WERI-Rb-1 (cell line): ENCODE results near the gene ERO1A.

Experiments
- DNase-seq: peaks from one replicate; pipeline ENCODE4 v3.0.0-alpha.2; 2020
- H3K27ac ChIP-seq: fragments of 250-450 bp; sonication (Bioruptor Pico); 2 replicates; pipeline ENCODE4 v1.5.1; 2020; ENCODE audit warnings: mild to moderate bottlenecking, moderate library complexity
- H3K27me3 ChIP-seq: fragments of 250-450 bp; sonication (Bioruptor Pico); 2 replicates; pipeline ENCODE4 v1.5.1; 2021; ENCODE audit warnings: mild to moderate bottlenecking, low read depth, moderate library complexity; ENCODE audit not compliant: insufficient read depth, severe bottlenecking
- H3K36me3 ChIP-seq: fragments of 250-450 bp; sonication (Bioruptor Pico); 2 replicates; pipeline ENCODE4 v1.5.1; 2020; ENCODE audit warnings: mild to moderate bottlenecking, moderate library complexity
- H3K4me3 ChIP-seq: 2 replicates; pipeline ENCODE4 v1.5.1; 2011; ENCODE audit warnings: low read depth, mild to moderate bottlenecking, control low read depth, low read length
- H3K9me3 ChIP-seq: fragments of 250-450 bp; sonication (Bioruptor Pico); 2 replicates; pipeline ENCODE4 v1.5.1; 2021; ENCODE audit warnings: mild to moderate bottlenecking, moderate library complexity; ENCODE audit not compliant: severe bottlenecking
- TF ChIP-seq, protein P1 (sequence below): IDR thresholded peaks from 2 replicates; pipeline ENCODE4 v1.5.1; 2011; ENCODE audit warnings: low read depth, mild to moderate bottlenecking, control low read depth, inconsistent platforms, low read length

The ERO1A gene

DNA sequence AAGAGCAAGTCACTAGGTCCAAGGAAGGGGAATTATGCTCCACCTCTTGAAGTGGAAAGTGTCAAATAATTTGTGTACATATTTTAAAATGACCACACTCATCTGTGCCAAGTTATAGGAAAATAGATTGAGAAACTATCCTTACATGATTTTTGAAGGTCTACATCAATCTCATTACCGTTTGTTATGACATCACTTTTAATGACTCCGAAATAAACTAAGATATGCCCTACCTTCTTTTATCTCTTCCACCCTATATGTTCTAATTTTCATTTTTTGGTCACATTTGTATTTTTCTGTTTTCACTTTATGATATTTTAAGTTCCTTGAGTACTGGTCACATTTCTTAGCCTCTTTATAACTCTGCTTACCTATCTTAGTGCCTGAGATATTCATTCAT lies 8.3 kb upstream of the ERO1A start:
- Histone ChIP-seq H3K27ac (no peak overlapping the region), H3K27me3 (no peaks in the 10 kb centered on the region), H3K36me3 (peaks cover 13% of the 10 kb centered on the region), H3K4me3 (no peak overlapping the region), H3K9me3 (no peaks in the 10 kb centered on the region)
- DNase-seq: no peak
- TF ChIP-seq, protein P1, sequence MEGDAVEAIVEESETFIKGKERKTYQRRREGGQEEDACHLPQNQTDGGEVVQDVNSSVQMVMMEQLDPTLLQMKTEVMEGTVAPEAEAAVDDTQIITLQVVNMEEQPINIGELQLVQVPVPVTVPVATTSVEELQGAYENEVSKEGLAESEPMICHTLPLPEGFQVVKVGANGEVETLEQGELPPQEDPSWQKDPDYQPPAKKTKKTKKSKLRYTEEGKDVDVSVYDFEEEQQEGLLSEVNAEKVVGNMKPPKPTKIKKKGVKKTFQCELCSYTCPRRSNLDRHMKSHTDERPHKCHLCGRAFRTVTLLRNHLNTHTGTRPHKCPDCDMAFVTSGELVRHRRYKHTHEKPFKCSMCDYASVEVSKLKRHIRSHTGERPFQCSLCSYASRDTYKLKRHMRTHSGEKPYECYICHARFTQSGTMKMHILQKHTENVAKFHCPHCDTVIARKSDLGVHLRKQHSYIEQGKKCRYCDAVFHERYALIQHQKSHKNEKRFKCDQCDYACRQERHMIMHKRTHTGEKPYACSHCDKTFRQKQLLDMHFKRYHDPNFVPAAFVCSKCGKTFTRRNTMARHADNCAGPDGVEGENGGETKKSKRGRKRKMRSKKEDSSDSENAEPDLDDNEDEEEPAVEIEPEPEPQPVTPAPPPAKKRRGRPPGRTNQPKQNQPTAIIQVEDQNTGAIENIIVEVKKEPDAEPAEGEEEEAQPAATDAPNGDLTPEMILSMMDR: no peak

DNA sequence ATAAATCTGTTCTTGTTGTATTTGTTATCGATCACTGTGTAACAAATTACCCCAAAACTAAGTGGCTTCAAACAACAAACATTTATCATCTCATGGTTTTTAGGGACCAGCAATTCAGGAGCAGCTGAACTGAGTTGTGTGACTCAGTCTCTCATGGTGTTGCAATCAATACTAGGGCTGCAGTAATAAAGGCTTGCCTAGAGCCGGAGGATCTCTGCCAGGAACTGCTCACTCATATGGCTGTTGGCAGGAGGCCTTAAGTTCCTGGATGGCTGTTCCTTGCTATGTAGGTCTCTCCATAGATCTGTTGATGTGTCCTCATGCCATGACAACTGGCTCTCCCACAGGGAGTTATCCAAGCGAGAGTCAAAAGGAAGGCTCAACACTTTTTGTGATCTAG lies 7.9 kb upstream of the ERO1A start:
- TF ChIP-seq, protein P1: no peak
- H3K27me3 ChIP-seq: no peaks in the 10 kb centered on the region
- H3K36me3 ChIP-seq: peaks cover 9% of the 10 kb centered on the region
- DNase-seq: no peak
- H3K27ac ChIP-seq: no peak overlapping the region
- no peak overlapping the region for H3K4me3 ChIP-seq
- H3K9me3 ChIP-seq: no peaks in the 10 kb centered on the region

DNA sequence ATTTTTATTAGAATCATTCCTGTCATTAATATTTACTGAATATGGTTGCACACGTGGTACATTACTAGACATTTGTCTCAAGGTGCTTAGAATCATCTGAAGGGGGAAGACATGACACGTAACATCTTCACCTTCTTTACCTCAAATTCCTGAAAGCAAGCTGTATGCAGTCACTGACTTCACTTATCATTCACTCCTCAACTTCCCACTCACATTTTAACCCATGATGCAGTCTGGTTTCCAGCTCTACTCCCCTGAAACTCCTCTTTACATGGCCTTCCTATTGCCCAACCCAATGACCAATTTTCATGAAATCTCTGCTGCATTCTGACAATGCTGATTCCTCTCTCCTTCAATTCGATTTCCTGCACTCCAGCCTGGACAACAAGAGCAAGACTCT lies 5.9 kb upstream of the ERO1A start:
- TF ChIP-seq, protein P1: no peak
- Histone ChIP-seq H3K27ac (no peak overlapping the region), H3K9me3 (no peaks in the 10 kb centered on the region), H3K36me3 (no peaks in the 10 kb centered on the region), H3K27me3 (no peaks in the 10 kb centered on the region), H3K4me3 (no peak overlapping the region)
- no peak for DNase-seq

GRCh38 chr14:52700701-52701172 lies 5.4 kb upstream of the ERO1A start:
- Histone ChIP-seq H3K27me3 (no peaks in the 10 kb centered on the region), H3K9me3 (no peaks in the 10 kb centered on the region), H3K27ac (no peak overlapping the region), H3K4me3 (no peak overlapping the region), H3K36me3 (no peaks in the 10 kb centered on the region)
- DNase-seq: no peak
- TF ChIP-seq, protein P1: no peak

GRCh38 chr14:52694761-52695480 lies 437 bp downstream of the ERO1A start:
- H3K9me3 ChIP-seq: no peaks in the 10 kb centered on the region
- TF ChIP-seq, protein P1: no peak
- no peaks in the 10 kb centered on the region for H3K27me3 ChIP-seq
- no peaks in the 10 kb centered on the region; the same call in 1 of the 2 replicates for H3K36me3 ChIP-seq
- peak overlapping the region; percentile 95 for H3K4me3 ChIP-seq
- peak overlapping the region; percentile 84 for H3K27ac ChIP-seq
- DNase-seq: peak; percentile 23

GRCh38 chr14:52693532-52693931 lies 1.8 kb downstream of the ERO1A start:
- Histone ChIP-seq H3K27ac (peak overlapping the region; percentile 3), H3K4me3 (no peak overlapping the region), H3K9me3 (no peaks in the 10 kb centered on the region), H3K27me3 (no peaks in the 10 kb centered on the region), H3K36me3 (no peaks in the 10 kb centered on the region; the same call in 1 of the 2 replicates)
- DNase-seq: no peak
- TF ChIP-seq, protein P1: no peak
